GM21528 (cell line): ENCODE measurements around the gene USP16.

Experiments used
- ATAC-seq: cut with Tn5 transposase; IDR thresholded peaks from one replicate; pipeline ENCODE4 v1.9.1; 2021; ENCODE audit warnings: mild to moderate bottlenecking, moderate library complexity; ENCODE audit not compliant: unreplicated experiment, low FRiP score

The USP16 gene

GRCh38 chr21:29080454-29080941 is 56.0 kb downstream of the USP16 start:
- no peak for ATAC-seq

- no peak for ATAC-seq
Measured at GRCh38 chr21:29082046-29082815, 57.8 kb downstream of the USP16 start.

- ATAC-seq = no peak
Measured at GRCh38 chr21:29083306-29083705, 58.8 kb downstream of the USP16 start.

GRCh38 chr21:29084372-29084771 is 59.9 kb downstream of the USP16 start:
- ATAC-seq = no peak

- no peak for ATAC-seq
Measured at GRCh38 chr21:29085106-29085752, 60.8 kb downstream of the USP16 start.

- ATAC-seq = no peak
Measured at GRCh38 chr21:29091033-29091432, 66.6 kb downstream of the USP16 start.

GRCh38 chr21:29092102-29092959 is 67.9 kb downstream of the USP16 start:
- ATAC-seq = no peak

GRCh38 chr21:29096218-29097015 is 71.9 kb downstream of the USP16 start:
- no peak for ATAC-seq

- no peak for ATAC-seq
Measured at GRCh38 chr21:29098156-29098555, 73.7 kb downstream of the USP16 start.

- ATAC-seq = no peak
Measured at GRCh38 chr21:29102791-29103257, 78.4 kb downstream of the USP16 start.
